NCI-H1105 treated with DMSO at 0.1 percent for 48 hours (cell line): ENCODE results near the gene INPPL1.

Experiments used
- DNase-seq: peaks from one replicate; lab custom pipeline; 2025; lab: John Stamatoyannopoulos, UW

The INPPL1 gene

DNA sequence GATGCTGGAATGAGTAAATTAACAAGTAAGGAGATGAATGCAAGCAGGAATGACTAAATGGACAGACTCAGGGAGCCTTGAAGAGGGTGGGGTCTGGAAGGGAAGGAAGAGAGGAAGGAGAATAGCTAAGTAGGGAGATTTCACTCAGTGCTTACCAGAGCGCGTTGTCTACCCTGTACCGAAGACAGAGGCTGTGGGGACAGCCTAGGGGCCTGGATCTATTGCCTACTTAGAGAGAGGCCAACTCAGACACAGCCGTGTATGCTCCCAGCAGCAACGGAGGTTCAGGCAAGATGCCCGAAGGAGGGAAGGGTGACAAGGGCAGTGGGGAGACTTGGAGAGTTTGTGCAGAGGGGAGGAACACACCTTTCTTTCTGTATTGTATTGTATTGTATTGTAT lies 7.9 kb upstream of the INPPL1 start, which contains the start of gene FOLR2:
Gene FOLR2 (plus strand): TSS at position 157 of the 400 bp plus-strand sequence. CDS start 1,791 bp downstream, outside the sequence.
- no peak for DNase-seq

DNA sequence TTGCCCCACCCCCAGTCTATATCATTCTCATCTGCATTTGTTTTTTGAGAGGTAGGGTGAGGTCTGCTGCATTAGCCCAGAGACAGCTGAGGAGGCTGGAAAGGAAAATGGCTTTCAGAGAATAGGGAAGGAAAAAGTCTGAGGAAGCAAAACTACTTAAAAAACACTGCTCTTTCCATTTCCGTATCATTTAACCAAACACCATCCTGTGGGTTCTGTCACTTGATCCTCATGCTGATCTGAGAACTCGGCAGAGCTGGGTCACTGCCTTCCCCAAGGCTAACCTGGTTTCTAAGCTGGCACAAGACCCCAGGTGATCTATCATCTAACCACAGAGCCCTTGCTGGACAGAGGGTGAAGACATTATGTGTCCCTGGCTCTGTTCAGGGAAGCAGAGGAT lies 6.7 kb upstream of the INPPL1 start:
- DNase-seq, result no peak

DNA sequence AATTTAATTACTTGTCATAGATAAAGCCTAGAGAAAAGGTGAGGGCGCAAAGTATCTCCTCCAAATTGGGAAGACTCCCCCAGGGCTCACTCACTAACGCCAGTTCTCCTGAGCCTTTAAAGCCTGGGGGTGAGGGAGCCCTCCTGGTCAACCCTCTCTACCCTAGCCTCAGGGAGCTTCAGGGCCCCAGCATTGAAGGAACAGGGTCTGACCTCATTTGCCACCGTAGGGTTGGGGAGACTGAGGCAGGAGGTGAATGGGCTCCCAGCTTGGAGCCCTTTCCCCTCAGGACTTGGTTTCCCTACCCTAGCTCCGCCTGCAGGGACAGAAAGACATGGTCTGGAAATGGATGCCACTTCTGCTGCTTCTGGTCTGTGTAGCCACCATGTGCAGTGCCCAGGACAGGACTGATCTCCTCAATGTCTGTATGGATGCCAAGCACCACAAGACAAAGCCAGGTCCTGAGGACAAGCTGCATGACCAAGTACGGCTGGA lies 6.3 kb upstream of the INPPL1 start:
- DNase-seq, result no peak

GRCh38 chr11:72220696-72221363 lies 3.7 kb upstream of the INPPL1 start:
- no peak for DNase-seq

GRCh38 chr11:72221386-72222075 lies 3.0 kb upstream of the INPPL1 start:
- DNase-seq, result no peak

- DNase-seq, result peak; percentile 36
These were observed 2.3 kb upstream of the INPPL1 start for GRCh38 chr11:72222106-72222891.

DNA sequence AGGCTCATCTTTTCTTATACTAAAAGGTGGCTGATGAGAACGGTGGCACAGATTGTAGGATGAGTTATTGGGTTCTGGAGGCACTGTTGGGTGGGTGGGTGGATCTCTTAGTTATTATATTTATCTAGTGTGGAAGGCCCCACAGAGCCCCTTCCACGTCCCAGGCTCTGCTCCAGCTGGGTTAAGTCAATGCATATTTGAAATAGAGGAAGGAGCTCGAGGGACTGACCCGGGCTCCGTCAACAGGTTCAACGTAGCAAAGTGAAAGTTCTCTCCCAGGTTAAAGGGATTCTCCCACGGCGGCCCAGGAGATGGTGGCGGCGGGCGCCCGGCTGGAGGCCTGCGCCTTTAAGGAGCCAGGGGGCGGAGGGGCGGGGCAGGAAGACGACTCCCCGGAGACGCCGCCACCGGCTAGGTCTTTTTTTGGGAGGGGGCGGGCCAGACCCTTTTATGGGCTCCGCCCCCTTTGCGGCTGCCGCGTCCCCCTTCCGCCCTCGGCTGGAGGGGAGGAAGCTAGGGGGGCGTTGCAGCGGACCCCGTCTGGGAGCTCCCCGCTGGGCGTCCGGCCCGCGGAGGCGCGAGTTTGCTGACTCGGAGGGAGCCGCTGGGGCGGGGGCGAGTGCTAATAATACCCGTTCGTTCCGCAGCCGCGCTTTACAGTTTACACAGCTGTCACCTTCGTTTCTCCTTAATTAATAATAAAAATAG lies 1.5 kb upstream of the INPPL1 start:
- peak; percentile 96 for DNase-seq

DNA sequence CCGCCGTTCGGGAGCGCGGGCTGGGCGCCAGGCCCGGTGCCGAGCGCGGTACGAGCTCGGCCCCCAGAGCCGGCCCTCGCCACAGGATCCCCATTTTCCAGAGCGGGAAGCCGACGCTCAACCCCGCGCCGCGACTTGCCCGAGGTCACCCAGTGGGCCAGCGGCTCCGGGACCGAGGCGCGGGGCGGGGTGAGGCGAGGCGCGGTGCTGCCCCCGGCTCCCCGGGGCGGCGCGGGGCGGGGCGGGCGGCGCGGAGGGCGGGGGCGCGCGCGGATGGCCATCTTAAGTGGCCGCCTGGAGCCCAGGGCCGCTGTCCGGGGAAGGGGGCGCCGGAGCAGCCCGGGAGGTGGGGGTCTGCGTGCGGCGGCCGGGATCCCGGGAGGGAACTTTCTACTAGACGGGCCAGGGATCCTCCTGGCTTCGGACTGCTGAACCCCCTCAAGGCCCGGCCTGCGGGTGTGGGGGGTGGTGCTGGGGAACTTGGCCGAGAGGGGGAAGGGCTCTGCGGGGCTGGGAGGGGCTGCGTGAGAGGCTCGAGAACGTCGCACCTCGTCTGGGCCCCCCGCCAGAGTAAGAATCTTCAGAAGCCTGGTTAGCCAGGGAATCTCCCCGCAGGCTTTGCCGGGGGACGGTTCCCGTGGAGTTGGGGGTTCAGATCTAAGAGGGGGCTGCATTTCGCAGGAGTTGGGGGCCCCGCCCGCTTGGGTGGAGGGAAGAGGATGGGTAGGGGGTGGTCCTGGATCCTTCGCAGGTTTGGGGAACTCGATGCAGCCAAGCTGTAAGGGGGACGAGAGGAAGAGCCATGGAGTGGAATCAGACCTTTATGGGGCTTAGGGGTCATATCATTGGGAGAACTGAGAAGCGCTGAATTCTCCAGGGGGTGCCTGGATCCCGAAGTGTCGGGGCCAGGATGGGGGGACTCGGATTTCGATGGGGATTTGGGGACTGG lies 678 bp upstream of the INPPL1 start:
- DNase-seq, result peak; percentile 46

GRCh38 chr11:72225411-72225951 lies 914 bp downstream of the INPPL1 start:
- no peak for DNase-seq

DNA sequence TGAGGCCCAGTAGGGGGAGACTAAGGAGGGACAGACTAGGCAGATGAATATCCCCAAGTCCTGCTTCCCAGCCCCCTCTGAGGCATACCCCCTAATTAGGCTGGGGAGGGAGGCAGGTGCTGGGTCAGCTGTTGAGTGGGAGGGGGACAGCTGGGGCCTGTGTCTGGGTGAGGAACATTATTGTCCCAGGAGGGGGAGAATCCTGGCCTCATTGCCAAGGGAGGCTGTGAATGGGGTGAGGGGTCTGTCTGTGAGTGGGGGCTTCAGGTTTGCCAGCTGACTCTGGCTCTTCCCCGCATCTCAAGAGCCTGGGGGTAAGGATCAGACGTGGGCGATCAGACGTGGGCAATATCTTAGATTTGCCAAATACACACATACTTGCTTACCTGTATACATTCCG lies 2.1 kb downstream of the INPPL1 start:
- DNase-seq, result peak; percentile 68

DNA sequence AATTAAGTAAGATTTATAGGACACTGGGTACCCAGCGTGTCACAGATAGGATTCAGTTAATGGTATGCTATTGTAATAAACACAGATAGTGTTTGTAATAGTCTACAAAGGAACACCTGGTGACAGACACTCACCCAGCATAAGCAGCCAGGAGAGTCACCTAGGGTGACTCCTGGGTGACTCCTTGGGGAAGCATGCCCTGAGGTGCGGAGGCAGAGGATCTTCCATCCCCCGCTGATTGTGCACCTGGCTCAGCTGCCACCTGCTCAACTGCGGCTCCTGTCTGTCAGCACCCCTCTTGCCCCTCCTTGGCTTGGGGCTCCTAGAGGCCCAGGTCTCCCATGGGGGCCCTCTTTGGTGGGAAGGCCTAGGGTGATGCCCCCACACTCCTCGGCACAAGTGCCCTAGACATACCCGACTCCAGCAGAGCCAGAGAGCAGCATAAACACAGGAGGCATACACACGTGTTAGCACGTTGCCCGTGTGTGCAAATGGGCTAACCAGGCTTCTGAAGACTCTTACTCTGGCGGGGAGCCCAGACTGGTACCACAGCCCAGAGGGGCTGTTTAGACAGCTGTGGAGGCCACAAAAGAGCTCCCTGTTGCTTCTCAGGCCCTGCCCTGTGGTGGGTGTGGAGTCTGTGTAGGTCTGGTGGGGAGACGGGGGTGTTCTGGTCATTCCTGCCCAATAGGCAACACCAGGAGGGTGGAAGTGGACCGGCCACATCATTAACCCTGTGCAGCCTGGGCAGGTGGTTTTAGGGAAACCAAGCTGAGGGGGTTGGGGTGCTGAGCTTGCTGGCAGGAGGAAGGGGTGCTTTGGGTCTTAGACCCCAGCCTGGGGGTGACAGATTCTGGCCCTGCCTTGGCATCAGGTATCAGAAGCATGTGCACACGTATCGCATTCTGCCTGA lies 3.0 kb downstream of the INPPL1 start:
- peak; percentile 93 for DNase-seq

DNA sequence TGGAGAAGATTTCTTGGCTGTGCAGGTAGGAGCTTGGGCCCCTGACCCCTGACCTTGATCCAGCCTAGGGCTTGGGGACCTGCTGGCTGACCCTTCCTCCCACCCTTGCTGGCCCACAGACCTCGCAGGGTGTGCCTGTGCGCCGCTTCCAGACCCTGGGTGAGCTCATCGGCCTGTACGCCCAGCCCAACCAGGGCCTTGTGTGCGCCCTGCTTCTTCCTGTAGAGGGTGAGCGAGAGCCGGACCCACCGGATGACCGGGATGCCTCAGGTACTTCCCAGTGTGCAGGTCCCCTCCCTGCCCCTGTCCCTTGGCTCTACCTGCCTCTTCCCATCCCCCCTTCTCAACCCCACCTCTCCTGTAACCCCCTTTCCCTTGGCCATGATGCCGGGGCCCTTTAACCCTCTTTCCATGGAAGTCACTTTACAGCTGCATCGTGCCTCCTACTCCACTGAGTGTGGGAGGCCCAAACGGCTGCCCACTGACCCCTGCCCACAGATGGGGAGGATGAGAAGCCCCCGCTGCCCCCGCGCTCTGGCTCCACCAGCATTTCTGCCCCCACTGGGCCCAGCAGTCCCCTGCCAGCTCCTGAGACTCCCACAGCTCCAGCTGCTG lies 3.8 kb downstream of the INPPL1 start:
- DNase-seq, result no peak

DNA sequence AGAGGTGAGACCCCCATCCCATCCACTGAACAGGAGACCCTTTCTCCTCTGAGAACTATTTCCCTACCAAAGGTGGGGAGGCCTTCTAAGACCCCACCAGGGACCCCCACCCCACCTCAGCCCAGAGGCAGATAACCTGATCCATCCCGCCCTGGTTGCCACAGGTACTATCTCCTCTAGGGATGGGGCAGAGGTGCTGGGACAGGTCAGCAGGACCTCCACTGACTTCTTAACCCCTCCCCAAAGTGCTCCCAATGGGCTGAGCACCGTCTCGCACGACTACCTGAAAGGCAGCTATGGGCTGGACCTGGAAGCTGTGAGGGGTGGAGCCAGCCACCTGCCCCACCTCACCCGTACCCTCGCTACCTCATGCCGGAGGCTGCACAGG lies 4.3 kb downstream of the INPPL1 start:
- no peak for DNase-seq

DNA sequence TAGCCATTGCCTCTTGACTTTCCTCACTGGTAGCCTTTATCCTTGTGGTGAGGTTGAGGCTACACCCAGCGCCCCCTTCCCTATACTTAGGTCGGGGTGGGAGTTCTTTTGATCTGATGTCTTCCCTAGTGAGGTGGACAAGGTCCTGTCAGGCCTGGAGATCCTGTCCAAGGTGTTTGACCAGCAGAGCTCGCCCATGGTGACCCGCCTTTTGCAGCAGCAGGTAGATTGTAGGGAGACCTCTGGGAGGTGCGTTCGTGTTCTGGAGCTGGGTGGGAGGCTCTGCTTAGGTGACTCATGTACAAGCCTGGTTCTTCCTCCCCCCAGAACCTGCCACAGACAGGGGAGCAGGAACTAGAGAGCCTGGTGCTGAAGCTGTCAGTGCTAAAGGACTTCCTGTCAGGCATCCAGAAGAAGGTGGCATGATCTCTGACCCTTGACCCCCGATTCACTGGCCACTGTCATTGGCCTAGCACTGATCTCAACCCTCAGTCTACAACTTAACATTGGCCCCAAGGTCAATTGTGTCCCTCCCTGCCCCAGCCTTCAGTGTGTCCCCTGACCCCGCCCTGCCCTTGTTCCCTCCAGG lies 4.9 kb downstream of the INPPL1 start:
- no peak for DNase-seq

- DNase-seq, result no peak
These were observed 5.6 kb downstream of the INPPL1 start for GRCh38 chr11:72229925-72230763.

- DNase-seq, result no peak
These were observed 6.3 kb downstream of the INPPL1 start for GRCh38 chr11:72230764-72231365.
